Uterus (tissue), 2 donors: Measurements from ENCODE around the gene PSMC5.

Experiments
- CTCF ChIP-seq, 4 experiments: fragments of 200-600 bp in 2 of 4; fragments of 450-650 bp in 2 of 4; sonication (generic) in 2 of 4; IDR thresholded peaks; one replicate each; pipeline ENCODE4 v1.5.1; 2016 to 2019; ENCODE audit warnings: antibody characterized with exemption in 4 of 4, mild to moderate bottlenecking in 2 of 4, moderate library complexity in 1 of 4
- POLR2A ChIP-seq, 2 donors: fragments of 450-650 bp; IDR thresholded peaks; one replicate each; pipeline ENCODE4 v1.6.1; 2016; ENCODE audit warnings: antibody characterized with exemption in 2 of 2, mild to moderate bottlenecking in 1 of 2, moderate library complexity in 1 of 2

- TF ChIP-seq CTCF (IDR thresholded peaks at IDR 0.05): no peak
- no peak for TF ChIP-seq POLR2A (IDR thresholded peaks at IDR 0.05)
Observed at GRCh38 chr17:63833026-63833740, 6.0 kb downstream of the PSMC5 start.
